GM21717 (cell line): Measurements from ENCODE around the gene DPM3.
A peak's percentile ranks its signal among the peaks of the same experiment; 100 is the strongest.
"Not testable (repeated sequence)": the region's sequence is repeated elsewhere in the genome, so short reads cannot be mapped to it uniquely, and the experiment has no call there.

Experiments used
- ATAC-seq: cut with Tn5 transposase; IDR thresholded peaks from one replicate; pipeline ENCODE4 v1.9.1; 2021; ENCODE audit warnings: mild to moderate bottlenecking, moderate library complexity; ENCODE audit not compliant: unreplicated experiment

Gene DPM3

DNA sequence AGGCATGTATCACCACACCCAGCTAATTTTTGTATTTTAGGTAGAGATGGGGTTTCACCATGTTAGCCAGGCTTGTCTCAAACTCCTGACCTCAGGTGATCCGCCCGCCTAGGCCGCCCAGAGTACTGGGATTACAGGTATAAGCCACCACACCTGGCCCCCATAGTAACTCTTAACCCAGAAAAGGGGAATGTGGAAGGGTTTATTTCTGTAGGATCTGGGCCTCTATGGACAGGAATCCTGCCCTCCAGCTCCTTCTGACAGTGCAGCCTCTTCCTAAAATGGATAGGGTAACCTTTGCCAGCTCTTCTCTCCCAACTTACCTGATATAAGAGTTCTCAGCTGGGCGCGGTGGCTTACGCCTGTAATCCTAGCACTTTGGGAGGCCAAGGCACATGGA, 22.3 kb upstream of the DPM3 start:
- ATAC-seq, result not testable (repeated sequence)

DNA sequence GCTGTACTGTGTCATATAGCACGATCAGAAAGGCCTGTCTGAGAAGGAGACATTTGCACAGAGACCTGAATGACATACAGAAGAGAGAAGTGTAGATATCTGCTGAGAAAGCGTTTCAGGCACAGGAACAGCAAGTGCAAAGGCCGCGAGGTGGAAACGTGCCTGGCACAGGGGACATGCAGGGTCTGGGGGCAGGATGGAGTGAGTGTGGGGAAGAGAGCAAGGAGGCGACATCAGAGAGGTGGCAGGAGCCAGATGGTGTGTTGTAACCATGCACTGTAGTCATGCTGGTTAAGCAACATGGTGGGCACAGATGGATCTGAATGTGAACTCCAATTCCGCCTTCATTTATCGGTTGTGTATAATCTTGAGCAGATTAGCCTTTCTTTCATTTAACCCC, 19.8 kb upstream of the DPM3 start:
- ATAC-seq, result no peak

DNA sequence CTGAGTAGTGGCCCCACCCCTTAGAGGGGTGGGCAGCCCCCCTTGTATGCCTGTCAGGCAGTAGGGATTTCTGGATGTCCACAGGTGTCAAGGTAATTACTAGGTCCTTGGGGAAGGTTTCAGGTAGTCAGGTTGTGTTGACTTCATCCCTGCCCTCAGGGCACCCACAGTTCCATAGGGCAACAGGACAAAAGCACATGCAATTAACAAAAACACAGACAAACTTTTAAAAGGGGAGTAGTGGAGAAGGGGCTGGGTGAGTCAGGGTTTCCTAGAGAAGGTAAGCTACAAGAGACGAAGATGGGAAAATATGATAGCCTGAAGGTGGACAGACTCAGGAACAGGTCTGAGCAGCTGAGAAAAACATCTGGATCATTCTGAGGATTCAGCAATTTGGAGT, 18.7 kb upstream of the DPM3 start:
- no peak for ATAC-seq

DNA sequence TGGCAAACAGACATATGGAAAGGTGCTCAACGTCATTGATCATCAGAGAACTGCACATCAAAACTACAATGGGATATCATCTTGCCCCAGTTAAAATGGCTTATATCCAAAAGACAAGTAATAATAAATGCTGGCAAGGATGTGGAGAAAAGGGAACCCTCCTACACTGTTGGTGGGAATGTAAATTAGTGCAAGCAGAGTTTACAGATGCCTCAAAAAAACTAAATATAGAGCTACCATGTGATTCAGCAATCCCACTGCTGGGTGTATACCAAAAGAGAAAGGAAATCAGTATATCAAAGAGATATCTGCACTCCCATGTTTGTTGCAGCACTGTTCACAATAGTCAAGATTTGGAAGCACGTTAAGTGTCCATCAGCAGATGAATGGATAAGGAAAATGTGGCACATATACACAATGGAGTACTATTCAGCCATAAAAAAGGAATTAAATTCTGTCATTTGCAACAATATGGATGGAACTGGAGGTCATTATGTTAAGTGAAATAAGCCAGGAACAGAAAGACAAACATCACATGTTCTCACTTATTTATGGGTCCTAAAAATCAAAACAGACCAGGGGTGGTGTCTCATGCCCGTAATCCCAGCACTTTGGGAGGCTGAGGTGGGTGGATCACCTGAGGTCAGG, 15.8 kb upstream of the DPM3 start:
- ATAC-seq, result not testable (repeated sequence)

DNA sequence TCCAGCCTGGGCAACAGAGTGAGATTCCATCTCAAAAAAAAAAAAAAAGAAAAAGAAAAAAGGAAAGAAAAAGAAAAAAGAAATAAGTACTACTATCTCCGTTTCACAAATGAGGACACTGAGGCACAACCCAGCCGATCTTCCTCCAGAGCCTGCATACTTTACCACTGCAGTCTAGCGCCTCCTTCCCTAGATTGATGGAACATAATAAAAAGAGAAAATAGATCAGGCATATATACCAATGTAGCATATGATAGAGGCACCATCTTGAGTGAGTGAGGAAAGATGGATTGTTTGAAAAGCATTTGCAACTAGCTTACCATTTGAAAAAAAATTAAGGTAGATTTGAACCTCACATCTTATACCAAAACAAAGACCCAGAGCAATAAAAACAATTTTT, 5.2 kb upstream of the DPM3 start:
- ATAC-seq, result no peak

DNA sequence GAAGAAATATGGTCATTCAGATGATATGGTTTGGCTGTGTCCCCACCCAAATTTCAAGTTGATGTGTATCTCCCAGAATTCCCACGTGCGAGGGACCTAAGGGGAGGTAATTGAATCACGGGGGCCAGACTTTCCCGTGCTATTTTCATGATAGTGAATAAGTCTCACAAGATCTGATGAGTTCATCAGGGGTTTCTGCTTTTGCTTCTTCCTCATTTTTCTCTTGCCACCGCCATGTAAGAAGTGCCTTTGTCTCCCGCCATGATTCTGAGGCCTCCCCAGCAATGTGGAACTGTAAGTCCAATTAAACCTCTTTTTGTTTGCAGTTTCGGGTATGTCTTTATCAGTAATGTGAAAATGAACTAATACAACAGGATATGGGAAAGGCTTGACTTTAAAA, 1.4 kb upstream of the DPM3 start:
- no peak for ATAC-seq

DNA sequence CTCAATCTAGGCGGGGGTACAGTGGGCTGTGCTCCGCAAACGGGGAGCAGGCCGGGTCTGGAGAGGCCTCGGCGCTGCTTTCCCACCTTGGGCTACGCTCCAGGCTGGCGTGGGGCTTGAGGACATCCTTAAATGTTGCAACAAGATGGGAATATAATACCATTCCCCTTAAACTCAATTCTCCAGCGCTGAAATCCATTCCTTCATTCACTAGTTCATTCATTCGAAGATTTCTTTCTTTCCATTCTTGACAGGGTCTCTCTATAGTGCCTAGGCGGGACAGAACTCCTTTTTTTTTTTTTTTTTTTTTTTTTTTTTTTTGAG, 261 bp upstream of the DPM3 start:
- ATAC-seq, result no peak

DNA sequence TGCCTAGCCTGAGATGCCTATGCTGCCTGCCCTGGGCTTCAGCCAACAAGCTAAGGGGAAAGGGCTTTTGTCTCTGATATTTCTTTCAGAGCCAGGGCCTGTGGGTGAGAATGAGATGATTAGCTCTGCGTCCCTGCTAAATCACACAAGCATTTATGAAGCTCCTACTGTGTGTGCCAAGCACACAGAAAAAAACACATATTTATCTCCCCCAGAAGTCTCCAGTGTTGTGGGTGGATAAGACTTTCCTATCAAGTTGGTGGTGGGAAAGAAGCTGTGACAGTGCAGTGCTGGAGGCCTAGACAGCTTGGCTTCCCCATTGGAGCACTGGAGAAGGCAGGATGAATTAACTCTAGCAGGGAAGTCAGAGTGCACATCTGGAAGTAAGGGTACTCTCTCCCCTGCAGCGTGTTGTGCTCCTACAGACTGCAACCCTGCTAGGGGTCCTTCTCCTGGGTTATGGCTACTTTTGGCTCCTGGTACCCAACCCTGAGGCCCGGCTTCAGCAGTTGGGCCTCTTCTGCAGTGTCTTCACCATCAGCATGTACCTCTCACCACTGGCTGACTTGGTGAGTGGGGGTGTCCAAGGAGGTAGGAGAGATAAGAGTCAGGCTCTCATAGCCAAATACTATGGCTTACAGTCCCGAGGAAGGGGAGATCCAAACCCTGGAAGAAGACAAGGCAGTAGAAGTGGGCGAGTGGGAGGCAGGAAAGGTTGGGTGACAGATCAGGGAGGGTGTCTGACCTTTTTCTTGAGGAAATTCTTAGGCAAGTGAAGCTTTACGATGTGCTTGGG, 3.0 kb downstream of the DPM3 start:
- ATAC-seq, result no peak

DNA sequence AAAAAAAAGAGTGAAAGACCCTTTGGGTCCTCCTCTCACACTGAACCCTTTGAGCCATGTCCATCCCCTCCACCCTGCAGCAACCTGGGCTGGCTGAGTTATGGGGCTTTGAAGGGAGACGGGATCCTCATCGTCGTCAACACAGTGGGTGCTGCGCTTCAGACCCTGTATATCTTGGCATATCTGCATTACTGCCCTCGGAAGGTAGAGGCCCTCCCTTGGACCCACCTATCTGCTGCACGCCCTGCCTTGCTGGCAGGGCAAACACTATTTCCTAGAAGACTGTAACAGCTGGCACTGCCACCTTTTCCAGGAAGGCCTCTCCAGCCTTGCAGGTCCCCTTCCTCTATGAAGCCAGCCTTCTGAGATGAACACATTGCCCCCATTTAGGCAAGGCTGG, 3.6 kb downstream of the DPM3 start:
- ATAC-seq, result no peak

DNA sequence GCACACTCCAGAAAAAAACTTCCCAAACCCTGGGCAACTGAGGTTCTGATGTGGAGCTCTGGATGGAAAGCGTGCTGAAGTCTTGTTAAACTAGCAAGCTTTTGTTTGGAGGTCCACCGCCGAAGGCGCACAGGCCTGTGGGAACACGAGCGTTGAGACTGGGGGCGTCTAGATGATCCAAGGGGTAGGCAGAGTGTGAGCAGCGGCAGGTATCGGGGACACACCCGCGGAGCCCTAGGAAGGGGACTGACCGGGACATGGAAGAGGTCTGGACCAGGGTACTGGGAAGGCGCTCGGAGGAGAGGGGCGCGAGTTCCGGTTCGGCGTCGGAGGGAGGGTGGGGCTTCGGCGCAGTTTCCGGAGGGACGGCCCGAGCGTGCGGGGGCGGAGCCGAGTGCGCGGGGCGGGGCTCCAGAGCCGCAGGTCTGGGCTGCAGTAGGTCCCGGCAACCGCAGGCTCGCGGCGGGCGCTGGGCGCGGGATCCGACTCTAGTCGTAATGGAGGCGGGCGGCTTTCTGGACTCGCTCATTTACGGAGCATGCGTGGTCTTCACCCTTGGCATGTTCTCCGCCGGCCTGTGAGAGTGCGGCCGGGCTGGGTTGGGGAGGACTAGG, 4.8 kb downstream of the DPM3 start, which contains the start of gene SLC50A1:
TSS of gene SLC50A1 (plus strand) at position 438 of the 614 bp plus-strand sequence. CDS start at position 498, 60 bp downstream.
- ATAC-seq, result peak; percentile 69

DNA sequence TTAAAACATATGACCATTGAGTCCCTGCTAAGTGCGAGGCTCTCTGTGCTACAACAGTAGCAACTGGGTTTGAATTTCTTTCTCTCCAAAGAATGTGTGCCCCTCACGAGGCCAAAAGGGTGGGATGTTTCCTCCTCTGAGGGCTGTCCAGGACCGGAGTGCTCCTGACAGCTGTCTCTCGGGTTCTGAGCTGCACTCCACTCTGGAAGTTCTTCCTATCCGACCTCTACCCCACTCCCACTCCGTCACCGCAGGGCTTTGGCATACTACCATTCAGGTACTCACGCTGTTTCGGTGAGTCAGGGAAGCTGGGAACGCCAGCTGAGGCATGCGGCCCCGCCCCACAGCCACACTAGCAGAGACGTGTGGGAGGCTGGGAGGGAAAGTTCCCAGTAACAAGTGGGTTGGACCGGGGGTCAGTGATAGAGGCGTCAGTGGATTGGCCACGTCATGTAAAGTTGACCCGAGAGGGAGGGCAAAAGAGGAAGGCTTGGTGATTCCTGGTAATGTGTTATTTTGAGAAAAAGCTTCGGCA, 5.4 kb downstream of the DPM3 start:
- peak; percentile 27 for ATAC-seq

DNA sequence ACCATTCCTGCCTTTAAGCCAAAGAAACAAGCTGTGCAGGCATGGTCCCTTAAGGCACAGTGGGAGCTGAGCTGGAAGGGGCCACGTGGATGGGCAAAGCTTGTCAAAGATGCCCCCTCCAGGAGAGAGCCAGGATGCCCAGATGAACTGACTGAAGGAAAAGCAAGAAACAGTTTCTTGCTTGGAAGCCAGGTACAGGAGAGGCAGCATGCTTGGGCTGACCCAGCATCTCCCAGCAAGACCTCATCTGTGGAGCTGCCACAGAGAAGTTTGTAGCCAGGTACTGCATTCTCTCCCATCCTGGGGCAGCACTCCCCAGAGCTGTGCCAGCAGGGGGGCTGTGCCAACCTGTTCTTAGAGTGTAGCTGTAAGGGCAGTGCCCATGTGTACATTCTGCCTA, 6.0 kb downstream of the DPM3 start:
- ATAC-seq, result no peak

DNA sequence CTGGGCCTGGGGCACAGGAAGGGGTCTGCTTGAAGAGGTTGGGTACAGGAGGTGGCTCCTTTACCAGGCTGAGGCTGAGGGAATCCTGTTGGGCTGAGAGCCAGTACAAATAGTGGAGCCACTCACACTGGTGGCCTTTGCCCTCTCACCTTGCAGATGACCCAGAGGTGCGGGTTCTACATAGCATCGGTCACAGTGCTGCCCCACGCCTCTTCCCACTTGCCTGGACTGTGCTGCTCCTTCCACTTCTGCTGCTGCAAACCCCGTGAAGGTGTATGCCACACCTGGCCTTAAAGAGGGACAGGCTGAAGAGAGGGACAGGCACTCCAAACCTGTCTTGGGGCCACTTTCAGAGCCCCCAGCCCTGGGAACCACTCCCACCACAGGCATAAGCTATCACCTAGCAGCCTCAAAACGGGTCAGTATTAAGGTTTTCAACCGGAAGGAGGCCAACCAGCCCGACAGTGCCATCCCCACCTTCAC, 6.5 kb downstream of the DPM3 start:
- no peak for ATAC-seq

DNA sequence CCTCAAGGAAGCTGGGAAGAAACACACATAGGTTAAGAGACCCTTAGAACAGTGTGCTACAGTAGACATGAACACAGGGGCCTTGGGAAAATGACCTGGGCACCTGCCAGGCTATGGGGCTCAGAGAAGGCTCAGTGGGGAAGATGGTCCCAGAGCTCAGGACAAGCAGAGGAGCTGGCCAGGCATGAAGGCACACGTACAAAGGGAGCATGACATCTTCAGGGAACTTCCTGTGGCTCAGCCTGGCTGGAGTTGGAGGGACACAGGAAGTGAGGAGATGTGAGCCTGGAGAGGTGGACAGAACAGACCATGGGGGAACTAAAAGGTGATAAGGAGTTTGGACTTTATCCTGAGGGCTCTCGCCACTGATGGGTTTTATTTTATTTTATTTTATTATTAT, 8.5 kb downstream of the DPM3 start:
- no peak for ATAC-seq

DNA sequence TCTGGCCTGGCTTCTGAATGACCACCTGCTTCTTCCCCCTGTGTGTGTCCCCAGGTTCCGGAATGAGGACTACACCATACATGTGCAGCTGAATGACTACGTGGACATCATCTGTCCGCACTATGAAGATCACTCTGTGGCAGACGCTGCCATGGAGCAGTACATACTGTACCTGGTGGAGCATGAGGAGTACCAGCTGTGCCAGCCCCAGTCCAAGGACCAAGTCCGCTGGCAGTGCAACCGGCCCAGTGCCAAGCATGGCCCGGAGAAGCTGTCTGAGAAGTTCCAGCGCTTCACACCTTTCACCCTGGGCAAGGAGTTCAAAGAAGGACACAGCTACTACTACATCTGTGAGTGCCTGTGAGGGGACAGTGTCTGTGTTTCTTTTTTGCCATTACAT, 9.0 kb downstream of the DPM3 start:
- ATAC-seq, result no peak

DNA sequence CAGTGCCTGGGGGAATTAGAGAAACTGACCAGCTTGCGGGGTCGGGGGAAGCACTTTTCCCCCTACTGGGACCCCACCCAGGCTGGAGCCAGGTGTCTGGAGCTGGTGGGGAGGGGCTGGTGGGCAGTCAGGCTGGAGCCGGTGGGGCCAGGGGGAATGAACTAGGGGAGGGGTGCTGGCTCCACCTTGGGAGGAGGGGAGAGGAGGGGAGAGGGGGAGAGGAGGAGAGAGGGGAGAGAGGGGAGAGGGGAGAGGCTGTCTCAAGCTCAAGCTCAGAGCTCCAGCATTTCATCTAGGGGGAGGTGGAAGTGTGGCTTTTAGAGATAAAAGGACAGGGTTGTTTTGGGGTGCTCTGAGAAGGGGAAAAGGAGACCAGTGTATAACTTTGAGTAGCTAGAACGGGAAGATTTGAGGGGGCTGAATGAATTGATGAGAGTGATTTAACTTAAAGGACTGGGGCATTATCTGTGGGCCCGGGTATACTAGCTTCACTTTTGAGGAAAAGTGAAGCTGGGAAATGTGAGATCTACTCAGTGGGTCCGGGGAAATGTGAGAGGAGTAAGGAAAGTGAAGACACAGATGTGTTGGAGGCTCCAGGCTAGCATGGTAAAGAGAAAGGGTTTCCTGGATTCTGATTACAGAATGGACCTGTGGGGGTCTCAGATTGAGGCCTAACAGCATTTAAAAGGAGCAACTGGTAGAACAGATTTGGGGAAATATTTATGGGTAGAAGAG, 9.9 kb downstream of the DPM3 start:
- ATAC-seq, result no peak

DNA sequence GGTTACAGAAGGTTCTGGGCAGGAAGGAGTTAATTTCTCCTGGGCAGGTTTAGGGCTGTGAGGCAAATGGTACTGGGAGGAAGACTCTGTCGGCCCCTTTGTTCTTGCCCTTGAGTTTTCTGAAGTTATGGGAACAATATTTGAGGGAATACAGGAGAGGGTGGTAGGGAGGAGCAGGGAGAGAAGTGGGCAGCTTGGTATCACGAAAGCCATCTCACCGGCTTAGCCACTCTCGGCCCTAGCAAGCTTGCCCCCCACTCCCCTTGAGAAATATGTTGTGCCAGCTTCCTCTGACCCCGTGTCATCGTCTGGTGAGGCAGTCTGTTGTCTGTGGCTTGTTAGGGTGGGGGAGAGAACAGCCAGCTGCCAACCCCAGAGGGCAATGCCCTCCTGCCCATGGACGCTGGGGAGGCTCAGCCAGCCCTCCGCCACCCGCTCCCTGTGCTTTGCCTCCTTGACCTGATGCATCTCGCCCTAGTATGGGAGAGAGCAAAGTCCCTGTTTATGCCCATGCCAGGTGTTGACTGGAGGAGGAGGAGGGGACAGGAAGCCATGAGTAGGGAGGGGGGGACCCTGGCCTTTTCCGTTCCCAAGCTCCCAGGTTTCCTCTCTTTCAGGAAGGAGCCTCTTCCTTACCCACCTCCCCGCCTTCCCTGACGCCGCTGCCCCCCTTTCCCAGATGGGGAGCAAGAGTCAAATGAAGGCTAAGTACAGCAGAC, 11.4 kb downstream of the DPM3 start:
- ATAC-seq, result no peak

DNA sequence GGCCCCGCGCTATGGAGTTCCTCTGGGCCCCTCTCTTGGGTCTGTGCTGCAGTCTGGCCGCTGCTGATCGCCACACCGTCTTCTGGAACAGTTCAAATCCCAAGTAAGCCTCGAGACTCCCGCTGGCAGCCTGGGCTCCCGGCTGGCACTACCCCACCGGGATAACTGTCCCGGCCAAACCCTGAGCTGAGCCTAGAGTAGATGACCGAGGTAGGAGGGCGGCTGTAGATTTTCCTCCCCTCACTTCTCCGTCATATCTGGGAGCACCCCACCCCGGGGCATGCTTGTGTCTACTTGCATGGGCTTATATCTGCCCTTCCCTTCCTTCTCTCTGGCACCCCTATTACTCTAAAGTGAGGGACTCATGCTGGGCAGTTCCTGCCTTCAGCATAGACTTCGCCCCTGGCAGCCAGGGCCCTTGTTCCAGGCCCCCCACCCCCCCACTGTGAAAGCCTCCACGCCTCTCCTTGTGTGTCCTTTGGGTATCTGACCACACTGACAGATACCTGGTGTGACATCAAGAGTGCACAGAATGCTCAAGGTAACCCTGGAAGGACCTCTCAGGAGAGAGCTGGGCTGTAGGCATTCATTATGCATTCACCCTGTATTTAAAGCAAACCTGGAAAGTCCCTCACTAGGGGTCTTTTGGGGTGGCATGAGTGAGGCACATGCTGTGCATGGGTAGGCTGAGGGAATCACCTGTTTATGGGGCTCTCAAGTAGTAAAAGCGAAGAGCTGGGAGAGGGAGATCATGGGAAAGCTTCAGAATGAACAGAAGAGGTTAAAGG, 12.2 kb downstream of the DPM3 start:
- no peak for ATAC-seq

DNA sequence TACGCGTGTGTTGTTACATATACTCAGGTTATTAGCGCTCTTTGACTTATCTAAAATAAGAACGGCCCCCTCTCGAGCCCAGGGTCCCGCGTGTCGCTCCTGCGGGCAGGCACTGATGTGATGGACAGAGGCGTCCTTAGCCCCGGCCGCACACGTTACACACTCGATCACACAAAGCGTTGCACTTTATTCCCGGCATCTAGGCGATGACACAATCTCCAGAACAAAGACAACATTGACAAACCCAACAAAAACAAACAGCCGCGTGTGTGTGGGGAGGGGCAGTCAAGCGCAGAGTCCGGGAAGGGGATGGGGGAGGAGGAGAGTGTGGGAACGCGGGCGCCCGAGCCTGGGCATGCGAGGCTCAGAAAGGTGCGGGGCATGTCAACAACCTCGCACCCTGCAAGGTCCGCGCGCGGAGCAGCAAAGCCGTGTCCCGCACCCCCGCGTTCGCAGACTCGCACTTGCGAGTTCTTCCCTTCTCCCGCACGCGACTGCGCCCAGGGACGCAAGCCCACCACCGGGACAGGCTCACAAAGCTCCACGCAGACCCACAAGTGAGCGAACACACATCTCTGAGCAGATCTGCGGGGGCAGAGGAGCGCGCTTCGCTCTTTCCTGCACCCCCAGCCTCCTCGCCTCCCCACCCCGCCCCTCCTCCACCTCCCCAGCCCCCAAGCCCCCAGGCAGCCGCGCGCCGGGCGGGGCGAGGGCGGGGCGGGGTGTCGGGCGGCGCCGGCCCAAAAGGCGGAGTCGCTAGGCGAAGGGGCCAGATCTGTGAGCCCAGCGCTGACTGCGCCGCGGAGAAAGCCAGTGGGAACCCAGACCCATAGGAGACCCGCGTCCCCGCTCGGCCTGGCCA, 13.0 kb downstream of the DPM3 start, which contains the start of gene EFNA1:
TSS of gene EFNA1 (plus strand) at position 772 of the 862 bp plus-strand sequence. CDS start 102 bp downstream, outside the sequence.
- ATAC-seq, result no peak
